Left ventricle myocardium superior (tissue), 1 donor: ENCODE measurements around the gene ZCCHC24. TPM values are rescaled to one million over a fixed set of nuclear protein-coding genes. Genes with fewer than 3 reads are reported as not detected.

Experiments used
- ATAC-seq: fragments of 200-7000 bp; cut with Tn5 transposase; one replicate; pipeline ENCODE4 v1.9.1; 2020; ENCODE audit warnings: mild to moderate bottlenecking, moderate library complexity
- DNase-seq: peaks from one replicate; pipeline ENCODE4 v3.0.0-alpha.2; 2020
- intact Hi-C: fragments of 100-400 bp; cut with micrococcal nuclease; formaldehyde crosslinking; loops from one replicate; pipeline ENCODE4 v1.11.0; 2022
- long read RNA-seq: library from polyadenylated mRNA; unstranded; transcript quantifications from one replicate; pipeline ENCODE4 v2.0.0, GENCODE V29; 2021
- total RNA-seq: library from RNA; stranded (reverse); fragmentation: NEBNext Ultra II Directional; extraction: Animal tissue kit (Norgen Biotek cat#: 25700); gene quantifications from one replicate; pipeline ENCODE4 v1.2.1, GENCODE V29; 2021
- donor health status: DM: no; HTN: yes; CAD: no; lungs with severe emphysema.

ZCCHC24 gene
- total RNA-seq, result 49.0 TPM
- long read RNA-seq, full-length matches to known transcripts, result 12 of 79 reads
- long read RNA-seq, partial matches to known transcripts, result 0 of 79 reads
- long read RNA-seq, other reads (novel, unspliced or antisense), result 67 of 79 reads

DNA sequence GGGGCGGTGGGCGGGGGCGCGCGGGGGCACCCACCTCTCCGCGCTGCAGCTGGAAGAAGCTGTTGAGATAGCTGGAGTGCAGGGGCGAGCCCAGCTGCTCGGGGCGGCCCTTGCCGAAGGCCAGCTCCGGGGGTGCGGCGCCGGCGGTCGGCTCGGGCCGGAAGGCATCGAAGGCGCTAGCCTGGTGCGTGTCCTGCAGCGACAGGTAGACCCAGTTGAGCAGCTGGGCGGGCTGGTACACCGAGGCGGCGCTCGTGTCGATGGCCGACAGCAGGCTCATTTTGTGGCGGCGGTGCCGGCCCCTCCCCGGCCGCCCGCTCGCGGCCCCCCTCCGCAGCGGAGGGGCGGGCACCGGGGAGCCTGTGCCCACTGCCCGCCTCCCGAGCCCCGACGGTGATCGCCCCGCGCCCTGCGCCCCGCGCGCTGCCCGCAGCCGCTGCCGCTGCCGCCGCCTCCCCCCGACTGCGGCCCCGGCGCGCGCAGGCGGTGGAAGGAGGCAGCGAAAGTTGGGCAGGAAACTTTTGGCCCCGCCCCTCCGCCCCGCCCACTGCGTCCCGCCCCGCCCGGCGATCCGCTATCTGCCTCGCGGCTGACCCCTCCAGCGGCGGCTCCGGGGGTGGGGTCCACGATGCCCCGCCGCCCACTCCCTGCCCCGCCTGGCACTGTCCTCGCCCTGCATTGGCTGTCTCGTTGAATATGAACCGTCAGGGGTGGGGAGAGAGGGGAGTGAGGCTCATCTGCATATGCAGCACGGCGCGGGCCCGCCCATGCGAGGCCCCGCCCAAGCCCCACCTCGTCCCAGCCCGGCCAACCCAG is at the start of gene ZCCHC24:
TSS of gene ZCCHC24 (minus strand) at position 464 of the 816 bp plus-strand sequence. CDS start at position 280, 184 bp downstream.
- peak; percentile 91 for ATAC-seq
- DNase-seq, result peak; percentile 99
- intact Hi-C loops, result loop anchor here (10.0 kb wide), 1 partner anchor 51 kb away; no protein-coding TSS in a partner anchor

DNA sequence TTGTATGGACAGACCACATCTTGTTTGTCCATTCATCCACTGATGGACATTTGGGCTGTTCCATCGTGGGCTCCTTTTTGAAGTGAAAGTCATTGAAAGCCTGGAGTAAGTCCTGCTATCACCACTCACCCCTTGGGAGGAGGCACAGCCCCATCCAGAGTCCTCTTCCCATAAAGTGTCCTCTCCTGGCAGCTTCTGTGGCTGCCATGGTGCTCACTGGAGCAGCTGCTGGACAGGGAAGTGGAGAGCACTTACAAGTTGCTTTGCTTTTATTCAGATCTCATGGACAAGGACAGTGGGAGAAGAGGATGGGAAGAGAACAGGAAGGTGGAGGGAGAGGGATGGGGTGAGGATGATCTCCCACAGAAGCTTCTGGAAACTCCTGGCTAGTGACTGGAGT is 48.4 kb upstream of the ZCCHC24 start:
- intact Hi-C loops, result no loop called here
- no peak for DNase-seq
- no peak for ATAC-seq

DNA sequence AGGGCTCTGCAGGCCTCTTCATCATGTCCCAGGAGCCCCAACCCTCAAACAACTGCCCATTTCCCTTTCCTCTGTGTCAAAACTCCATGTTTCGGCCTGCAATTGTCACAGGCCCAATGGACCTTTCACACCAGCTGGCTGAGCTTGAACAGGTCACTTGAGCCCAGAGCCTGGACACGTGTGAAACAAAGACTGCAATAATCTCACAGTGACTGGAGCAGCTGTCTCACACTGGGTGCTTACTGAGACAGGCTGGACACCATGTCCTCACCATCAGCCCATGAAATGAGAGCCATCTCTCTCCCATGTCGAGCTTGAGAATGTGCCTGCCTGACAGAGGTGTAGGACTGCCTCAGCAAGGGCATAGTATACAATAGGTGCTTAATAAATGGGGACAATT is 47.4 kb upstream of the ZCCHC24 start:
- intact Hi-C loops, result no loop called here
- ATAC-seq (no peak), DNase-seq (no peak)

DNA sequence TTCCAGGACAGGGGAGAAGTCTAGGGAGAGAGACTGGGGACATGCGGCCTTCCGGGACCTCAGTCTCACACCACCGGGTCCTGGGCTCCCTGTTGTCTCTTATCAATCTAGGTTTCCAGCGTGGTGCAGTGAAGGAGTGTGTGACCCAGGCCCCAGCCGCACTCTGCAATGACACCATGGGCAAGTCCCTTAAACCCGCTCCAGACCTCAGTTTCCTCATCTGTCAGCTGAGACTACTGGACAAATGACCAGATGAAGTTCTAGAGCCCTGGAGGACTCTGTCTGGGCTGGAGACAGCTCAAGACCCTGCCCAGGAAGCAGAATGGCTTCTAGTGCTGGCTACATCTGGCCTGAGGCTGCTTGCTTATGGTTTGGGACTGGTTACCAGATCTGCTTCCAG is 46.8 kb upstream of the ZCCHC24 start:
- DNase-seq (no peak), ATAC-seq (no peak)
- intact Hi-C loops, result no loop called here

GRCh38 chr10:79491143-79491835 is 45.9 kb upstream of the ZCCHC24 start:
- intact Hi-C loops, result no loop called here
- DNase-seq, result no peak
- no peak for ATAC-seq

DNA sequence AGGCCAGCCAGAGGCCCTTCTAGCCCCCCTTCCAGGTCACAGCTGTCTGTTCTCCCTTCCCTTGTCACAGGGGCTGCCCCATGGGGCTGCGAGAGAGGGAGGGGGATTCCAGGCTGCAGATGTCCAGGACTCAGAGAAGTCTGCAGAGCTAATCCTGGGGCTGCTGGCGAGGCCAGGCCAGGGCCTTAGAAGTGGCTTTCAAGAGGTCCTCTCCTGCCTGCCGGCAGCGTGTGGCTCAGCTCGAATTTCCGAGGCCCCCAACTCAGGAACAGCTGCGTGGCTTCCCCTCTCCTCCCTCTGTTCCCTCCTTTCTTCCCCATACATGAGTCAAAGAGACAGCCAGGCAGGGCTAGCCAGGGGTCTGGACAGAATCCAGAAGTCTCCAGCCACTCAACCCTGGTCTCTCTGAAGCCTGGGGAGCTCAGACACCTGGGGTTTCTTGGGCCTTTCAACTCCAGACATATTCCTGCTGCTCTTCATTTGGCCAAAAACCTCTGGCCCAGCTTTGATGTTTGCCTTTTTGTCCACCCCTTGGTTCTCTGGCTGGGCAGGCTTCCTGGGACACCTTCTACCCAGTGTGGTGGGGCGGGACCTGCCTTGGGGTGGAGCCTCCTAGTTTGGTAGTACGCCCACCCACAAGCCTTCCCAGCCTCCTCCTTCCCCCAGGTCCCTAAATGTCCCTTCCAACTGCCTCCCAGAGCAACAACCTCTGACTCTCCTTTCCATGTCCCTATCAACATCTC is 45.1 kb upstream of the ZCCHC24 start:
- ATAC-seq, result peak; percentile 65
- DNase-seq, result peak; percentile 66
- intact Hi-C loops, result no loop called here

- ATAC-seq, result no peak
- intact Hi-C loops, result loop anchor here (5.0 kb wide), 1 partner anchor 117 kb away; no protein-coding TSS in a partner anchor
- no peak for DNase-seq
Observed at GRCh38 chr10:79488870-79489269, 43.4 kb upstream of the ZCCHC24 start.

DNA sequence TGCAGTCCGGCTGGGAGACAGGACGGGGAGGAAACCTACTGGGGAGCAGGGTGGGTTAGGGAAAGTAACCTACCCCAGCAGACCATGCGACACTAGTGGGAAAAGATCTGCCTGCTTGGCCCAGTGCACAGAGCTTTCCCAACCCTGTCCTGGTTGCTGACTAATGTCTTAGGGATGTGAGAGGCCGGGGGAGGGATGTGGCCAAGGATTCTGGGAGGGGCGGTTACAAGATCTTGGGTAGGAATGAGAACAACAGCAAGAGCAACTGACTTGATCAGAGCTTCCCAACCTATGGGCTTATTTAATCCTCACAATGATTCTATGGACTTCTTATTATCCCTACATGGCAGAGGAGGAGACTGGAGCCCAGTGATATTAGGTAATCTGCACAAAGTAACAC is 42.9 kb upstream of the ZCCHC24 start:
- DNase-seq (peak; percentile 73), ATAC-seq (peak; percentile 72)
- intact Hi-C loops, result loop anchor here (5.0 kb wide), 1 partner anchor 116 kb away; no protein-coding TSS in a partner anchor

GRCh38 chr10:79487296-79488194 is 42.1 kb upstream of the ZCCHC24 start:
- DNase-seq, result peak; percentile 58
- intact Hi-C loops, result loop anchor here (5.0 kb wide), 1 partner anchor 115 kb away; no protein-coding TSS in a partner anchor

GRCh38 chr10:79484476-79484875 is 39.1 kb upstream of the ZCCHC24 start:
- no peak for ATAC-seq
- no peak for DNase-seq

More at GRCh38 chr10:79487296-79488194, 42.1 kb upstream of the ZCCHC24 start:
- ATAC-seq, result peak; percentile 48

DNA sequence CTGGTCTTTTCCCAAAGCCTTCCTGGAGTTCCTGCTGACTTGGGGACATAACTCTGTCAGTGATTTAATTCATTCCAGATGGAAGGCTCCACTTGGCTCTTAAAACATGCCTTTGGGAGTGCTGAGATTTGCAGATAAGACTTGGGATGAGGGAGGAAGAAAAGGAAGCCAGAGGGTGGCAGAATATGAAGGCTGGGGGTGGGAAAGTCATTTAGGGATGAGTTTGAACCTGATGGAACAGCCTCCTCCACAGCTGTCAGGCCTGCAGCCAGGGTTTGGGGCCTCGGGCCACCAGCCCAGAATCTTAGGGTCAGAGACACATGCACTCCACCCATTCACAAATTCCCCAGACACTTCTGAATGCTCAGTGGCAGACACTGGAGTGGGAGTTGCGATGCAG is 38.5 kb upstream of the ZCCHC24 start:
- ATAC-seq (peak; percentile 83), DNase-seq (peak; percentile 84)
- intact Hi-C loops, result no loop called here

More at GRCh38 chr10:79484476-79484875, 39.1 kb upstream of the ZCCHC24 start:
- intact Hi-C loops, result no loop called here

GRCh38 chr10:79483299-79483698 is 37.9 kb upstream of the ZCCHC24 start:
- DNase-seq (no peak), ATAC-seq (no peak)
- intact Hi-C loops, result no loop called here

DNA sequence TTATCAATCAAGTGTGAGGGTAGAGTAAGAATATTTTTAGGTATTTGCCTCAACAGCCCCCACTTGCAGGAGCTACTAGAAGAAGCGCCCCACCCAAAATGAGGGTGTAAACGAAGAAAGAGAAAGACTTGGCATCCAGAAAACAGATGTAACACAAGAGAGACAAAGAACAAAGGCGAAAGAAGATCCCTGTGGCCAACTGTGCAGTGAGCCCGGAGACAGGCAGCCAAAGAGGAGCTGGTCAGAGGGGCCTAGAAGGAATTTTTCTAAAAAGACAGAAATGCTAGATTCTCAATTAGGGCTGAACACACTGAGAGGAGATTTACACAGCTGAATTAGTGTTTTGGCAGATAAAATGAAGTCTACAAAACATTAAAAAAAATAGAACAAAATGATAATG is 37.3 kb upstream of the ZCCHC24 start:
- ATAC-seq (no peak), DNase-seq (no peak)
- intact Hi-C loops, result no loop called here

DNA sequence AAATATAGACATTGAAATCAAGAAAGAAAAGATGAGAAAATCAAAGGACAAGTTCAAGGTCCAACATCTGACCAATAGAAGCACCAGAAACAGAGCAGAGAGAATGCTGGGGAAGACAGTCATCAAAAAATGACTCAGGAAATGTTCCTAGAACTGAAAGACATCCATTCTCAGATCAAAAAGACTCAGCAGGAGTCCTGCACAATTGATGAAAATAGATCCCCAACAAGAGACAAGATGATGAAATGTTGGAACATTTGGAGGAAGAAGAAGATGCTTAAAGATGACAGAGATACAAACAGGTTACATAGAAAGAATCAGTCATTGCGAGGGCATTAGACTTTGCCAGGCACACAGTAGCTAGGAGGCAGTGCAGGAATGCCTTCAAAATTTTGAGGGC is 36.9 kb upstream of the ZCCHC24 start:
- no peak for ATAC-seq
- DNase-seq, result no peak
- intact Hi-C loops, result no loop called here

DNA sequence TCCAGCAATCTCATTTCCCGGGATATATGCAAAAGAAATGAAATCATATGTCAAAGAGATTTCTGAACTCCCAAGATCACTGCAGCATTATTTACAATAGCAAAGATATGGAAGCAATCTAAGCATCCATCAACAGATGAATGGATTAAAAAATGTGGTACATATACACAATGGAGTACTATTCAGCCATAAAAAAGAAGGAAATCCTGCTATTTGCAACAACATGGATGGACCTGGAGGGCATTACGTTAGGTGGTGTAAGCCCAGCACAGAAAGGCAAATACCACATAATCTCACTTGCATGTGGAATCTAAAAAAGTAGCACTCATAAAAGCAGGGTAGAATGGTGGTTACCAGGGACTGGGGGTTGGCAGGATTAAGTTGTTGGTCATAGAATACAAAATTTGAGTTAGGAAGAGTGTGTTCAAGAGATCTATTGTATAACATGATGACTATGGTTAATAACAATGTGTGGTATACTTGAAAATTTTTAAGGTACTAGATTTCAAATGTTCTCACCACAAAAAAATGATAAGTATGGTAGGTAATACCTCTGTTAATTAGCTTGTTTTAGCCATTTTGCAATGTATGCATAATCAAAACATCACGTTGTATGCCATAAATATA is 34.0 kb upstream of the ZCCHC24 start:
- no peak for ATAC-seq
- DNase-seq, result no peak
- intact Hi-C loops, result no loop called here

- no peak for DNase-seq
- intact Hi-C loops, result no loop called here
- ATAC-seq, result no peak
Observed at GRCh38 chr10:79477456-79477855, 32.0 kb upstream of the ZCCHC24 start.

DNA sequence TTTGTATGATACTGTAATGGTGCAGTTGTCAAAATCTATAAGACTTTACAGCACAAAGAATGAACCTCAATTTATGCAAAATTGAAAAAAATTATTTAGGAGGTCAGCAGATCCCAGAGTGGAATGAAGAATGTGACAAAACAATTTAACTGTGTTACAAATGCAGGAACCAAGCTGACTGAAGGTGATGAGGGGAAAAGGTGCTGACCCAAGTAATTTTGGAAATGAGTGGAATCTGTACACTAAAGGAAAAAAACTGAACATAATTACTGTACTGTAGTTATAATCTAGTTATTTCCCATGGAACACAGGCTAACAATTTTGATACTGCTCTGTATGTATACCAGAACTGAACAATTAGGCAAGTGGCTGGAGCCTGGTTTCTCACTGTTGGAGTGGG is 31.2 kb upstream of the ZCCHC24 start:
- DNase-seq (no peak), ATAC-seq (no peak)
- intact Hi-C loops, result no loop called here

DNA sequence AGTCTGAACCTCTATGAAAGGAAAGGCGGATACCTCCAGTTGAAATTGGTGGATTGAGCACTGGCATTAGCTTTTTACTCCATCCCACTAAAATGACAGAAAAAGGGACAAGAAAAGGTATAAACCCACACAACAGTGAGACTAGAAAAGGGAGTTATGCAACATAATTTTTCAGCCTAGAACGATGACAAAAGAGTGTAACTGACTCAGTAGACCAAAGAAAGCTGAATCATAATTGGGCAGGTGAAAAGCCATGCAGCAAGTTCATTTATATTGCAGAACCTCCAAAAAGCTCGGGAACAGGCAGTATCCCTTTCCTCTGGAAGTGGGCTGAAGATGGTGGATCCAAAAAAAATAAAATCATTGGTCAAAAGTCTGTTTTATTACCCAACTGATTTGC is 30.5 kb upstream of the ZCCHC24 start:
- no peak for DNase-seq
- ATAC-seq, result no peak
- intact Hi-C loops, result no loop called here
